ENCODE results near the gene TRIM46. TPM values are rescaled to one million over a fixed set of nuclear protein-coding genes. Genes with fewer than 3 reads are reported as not detected.

Gene TRIM46
- total and polyA plus RNA-seq, 2 experiments from 2014 or later: 2.1 to 3.4 TPM

- peak; percentile 98 for DNase-seq
- peaks cover 22% of the 10 kb centered on the region for H3F3A ChIP-seq (ENCODE audit: insufficient read depth)
- H3K27ac ChIP-seq: peak within 1 kb of the TSS; percentile 90
- H3K36me3 ChIP-seq (ENCODE audit: low read depth): peaks cover 6% of the 10 kb centered on the region; the same call in 1 of the 2 replicates
- peak within 1 kb of the TSS; percentile 96 for H3K9ac ChIP-seq
- no peaks in the 10 kb centered on the region for H4K20me1 ChIP-seq (ENCODE audit: insufficient read depth)
- TF ChIP-seq EZH2 (IDR thresholded peaks at IDR 0.05; ENCODE audit: insufficient read depth, poor library complexity, severe bottlenecking) (no peak), EZH2phosphoT487 (IDR thresholded peaks at IDR 0.05; ENCODE audit: insufficient read depth, low read depth) (no peak)
- H3K4me2 ChIP-seq (ENCODE audit: unreplicated experiment): peak within 1 kb of the TSS; percentile 97
- H3K27me3 ChIP-seq (replicated peaks; ENCODE audit: insufficient read depth): no peaks in the 10 kb centered on the region
- in situ Hi-C loops (cut with MboI): no loop called here
- H3K9me3 ChIP-seq (ENCODE audit: low read depth): no peaks in the 10 kb centered on the region
- WGBS, 2 experiments (ENCODE audit: low coverage in 1 of 2, low lambda C conversion rate in 2 of 2, missing lambda C conversion rate in 2 of 2): 1 to 2% methylated on average over 44 to 52 of the region's 57 CpGs
- peak within 1 kb of the TSS; percentile 82 for H2AFZ ChIP-seq
- no peaks in the 10 kb centered on the region for H3K9me2 ChIP-seq (ENCODE audit: insufficient read depth)
- peaks cover 32% of the 10 kb centered on the region for H3K79me2 ChIP-seq (ENCODE audit: insufficient read depth)
- peaks cover 11% of the 10 kb centered on the region for H3K4me1 ChIP-seq (ENCODE audit: insufficient read depth)
- H3K4me3 ChIP-seq: peak within 1 kb of the TSS; percentile 88
Measured at GRCh38 chr1:155172732-155173477, 744 bp upstream of the TRIM46 start, which contains the start of gene KRTCAP2. Gene KRTCAP2, minus strand, starts transcription at chr1:155173304. Its CDS starts 80 bp downstream, at chr1:155173224.

- Histone ChIP-seq H3K4me1 (ENCODE audit: insufficient read depth) (peaks cover 11% of the 10 kb centered on the region), H3F3A (ENCODE audit: insufficient read depth) (peaks cover 7% of the 10 kb centered on the region), H3K79me2 (ENCODE audit: insufficient read depth) (peaks cover 32% of the 10 kb centered on the region), H3K27ac (no peak overlapping the region), H2AFZ (peak overlapping the region; percentile 82), H3K4me3 (peak overlapping the region; percentile 88), H3K4me2 (ENCODE audit: unreplicated experiment) (peak overlapping the region; percentile 97), H3K9ac (peak overlapping the region; percentile 96), H3K9me2 (ENCODE audit: insufficient read depth) (no peaks in the 10 kb centered on the region), H3K9me3 (ENCODE audit: low read depth) (no peaks in the 10 kb centered on the region), H3K36me3 (ENCODE audit: low read depth) (peaks cover 2% of the 10 kb centered on the region; the same call in 1 of the 2 replicates), H4K20me1 (ENCODE audit: insufficient read depth) (no peaks in the 10 kb centered on the region), H3K27me3 (replicated peaks; ENCODE audit: insufficient read depth) (no peaks in the 10 kb centered on the region)
- DNase-seq: peak; percentile 45
- TF ChIP-seq EZH2 (IDR thresholded peaks at IDR 0.05; ENCODE audit: insufficient read depth, poor library complexity, severe bottlenecking): no peak
- TF ChIP-seq EZH2phosphoT487 (IDR thresholded peaks at IDR 0.05; ENCODE audit: insufficient read depth, low read depth): no peak
- 8 to 34% methylated on average over 4 to 35 of the region's 35 CpGs for WGBS, 2 experiments (ENCODE audit: low coverage in 1 of 2, low lambda C conversion rate in 2 of 2, missing lambda C conversion rate in 2 of 2)
- in situ Hi-C loops (cut with MboI): no loop called here
Measured at GRCh38 chr1:155174324-155175280, 953 bp downstream of the TRIM46 start.

- H3K4me1 ChIP-seq (ENCODE audit: insufficient read depth): peaks cover 11% of the 10 kb centered on the region
- no peaks in the 10 kb centered on the region for H3K27me3 ChIP-seq (replicated peaks; ENCODE audit: insufficient read depth)
- H3K9me2 ChIP-seq (ENCODE audit: insufficient read depth): no peaks in the 10 kb centered on the region
- H3K4me2 ChIP-seq (ENCODE audit: unreplicated experiment): peak overlapping the region; percentile 97
- DNase-seq: no peak
- H3K9ac ChIP-seq: no peak overlapping the region
- H3K27ac ChIP-seq: no peak overlapping the region
- H3K36me3 ChIP-seq (ENCODE audit: low read depth): peaks cover under 1% of the 10 kb centered on the region; the same call in 1 of the 2 replicates
- H3K4me3 ChIP-seq: no peak overlapping the region; the same call in 1 of the 2 replicates
- H3K79me2 ChIP-seq (ENCODE audit: insufficient read depth): peaks cover 26% of the 10 kb centered on the region
- no peak for TF ChIP-seq EZH2 (IDR thresholded peaks at IDR 0.05; ENCODE audit: insufficient read depth, poor library complexity, severe bottlenecking)
- TF ChIP-seq EZH2phosphoT487 (IDR thresholded peaks at IDR 0.05; ENCODE audit: insufficient read depth, low read depth): no peak
- WGBS, 2 experiments (ENCODE audit: low coverage in 1 of 2, low lambda C conversion rate in 2 of 2, missing lambda C conversion rate in 2 of 2): 79 to 85% methylated on average over 12 of the region's 12 CpGs
- H2AFZ ChIP-seq: no peak overlapping the region
- no peaks in the 10 kb centered on the region for H3K9me3 ChIP-seq (ENCODE audit: low read depth)
- in situ Hi-C loops (cut with MboI): no loop called here
- peaks cover 5% of the 10 kb centered on the region; the same call in 1 of the 2 replicates for H3F3A ChIP-seq (ENCODE audit: insufficient read depth)
- no peaks in the 10 kb centered on the region for H4K20me1 ChIP-seq (ENCODE audit: insufficient read depth)
Measured at GRCh38 chr1:155175281-155175926, 1.8 kb downstream of the TRIM46 start.

Data from GM23248 (cell line).